GM18511 (cell line): ENCODE data around the gene MAN1A2.
"Not testable (repeated sequence)": the region's sequence is repeated elsewhere in the genome, so short reads cannot be mapped to it uniquely, and the experiment has no call there.

ENCODE experiments used
- ATAC-seq: cut with Tn5 transposase; IDR thresholded peaks from one replicate; pipeline ENCODE4 v1.9.1; 2021; ENCODE audit warnings: mild to moderate bottlenecking, moderate library complexity; ENCODE audit not compliant: unreplicated experiment

MAN1A2 gene

GRCh38 chr1:117367046-117368025 lies at the start of gene MAN1A2:
TSS of gene MAN1A2 (plus strand) at chr1:117367449. CDS start at chr1:117368184, 735 bp downstream.
- peak; percentile 71 for ATAC-seq

- ATAC-seq, result no peak
Measured at GRCh38 chr1:117318011-117318410, 49.2 kb upstream of the MAN1A2 start.

- no peak for ATAC-seq
Measured at GRCh38 chr1:117318426-117318825, 48.8 kb upstream of the MAN1A2 start.

GRCh38 chr1:117320515-117320914 lies 46.7 kb upstream of the MAN1A2 start:
- ATAC-seq, result no peak

GRCh38 chr1:117321680-117322609 lies 45.3 kb upstream of the MAN1A2 start:
- ATAC-seq, result no peak

DNA sequence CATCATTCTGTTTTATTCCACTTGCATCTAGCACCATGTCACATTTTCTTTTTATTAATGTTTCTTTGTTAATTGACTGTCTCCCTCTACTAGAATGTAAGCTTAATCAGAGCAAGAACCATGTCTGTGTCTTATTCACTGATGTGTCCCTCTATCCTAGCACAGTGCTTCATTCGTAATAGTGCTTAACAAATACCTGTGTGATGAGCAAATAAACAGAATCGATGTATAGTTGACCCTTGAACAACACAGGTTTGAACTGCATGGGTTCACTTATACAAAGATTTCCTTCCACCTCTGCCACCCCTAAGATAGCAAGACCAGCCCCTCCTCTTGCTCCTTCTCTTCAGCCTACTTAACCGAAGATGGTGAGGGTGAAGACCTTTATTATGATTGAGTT lies 42.9 kb upstream of the MAN1A2 start:
- no peak for ATAC-seq

- not testable (repeated sequence) for ATAC-seq
Measured at GRCh38 chr1:117326035-117326434, 41.2 kb upstream of the MAN1A2 start.

DNA sequence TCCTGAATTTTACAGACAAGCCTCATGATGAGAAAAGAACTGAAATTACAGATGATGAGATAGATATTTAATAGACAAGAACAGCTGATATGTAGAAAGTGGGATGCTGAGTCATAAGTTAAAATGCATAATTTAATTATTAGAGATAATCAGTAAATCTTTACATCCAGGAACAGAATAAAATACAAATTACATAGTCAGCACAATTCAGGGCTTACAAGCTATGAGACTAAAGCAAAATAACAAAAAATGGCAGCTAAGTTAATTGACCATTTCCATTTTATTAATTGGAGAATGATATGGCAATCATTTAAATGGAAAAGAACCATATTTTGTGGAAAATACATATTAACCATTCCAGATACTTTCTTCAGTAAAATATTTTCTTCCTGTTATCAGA lies 40.2 kb upstream of the MAN1A2 start:
- no peak for ATAC-seq

- no peak for ATAC-seq
Measured at GRCh38 chr1:117335376-117336086, 31.7 kb upstream of the MAN1A2 start.

DNA sequence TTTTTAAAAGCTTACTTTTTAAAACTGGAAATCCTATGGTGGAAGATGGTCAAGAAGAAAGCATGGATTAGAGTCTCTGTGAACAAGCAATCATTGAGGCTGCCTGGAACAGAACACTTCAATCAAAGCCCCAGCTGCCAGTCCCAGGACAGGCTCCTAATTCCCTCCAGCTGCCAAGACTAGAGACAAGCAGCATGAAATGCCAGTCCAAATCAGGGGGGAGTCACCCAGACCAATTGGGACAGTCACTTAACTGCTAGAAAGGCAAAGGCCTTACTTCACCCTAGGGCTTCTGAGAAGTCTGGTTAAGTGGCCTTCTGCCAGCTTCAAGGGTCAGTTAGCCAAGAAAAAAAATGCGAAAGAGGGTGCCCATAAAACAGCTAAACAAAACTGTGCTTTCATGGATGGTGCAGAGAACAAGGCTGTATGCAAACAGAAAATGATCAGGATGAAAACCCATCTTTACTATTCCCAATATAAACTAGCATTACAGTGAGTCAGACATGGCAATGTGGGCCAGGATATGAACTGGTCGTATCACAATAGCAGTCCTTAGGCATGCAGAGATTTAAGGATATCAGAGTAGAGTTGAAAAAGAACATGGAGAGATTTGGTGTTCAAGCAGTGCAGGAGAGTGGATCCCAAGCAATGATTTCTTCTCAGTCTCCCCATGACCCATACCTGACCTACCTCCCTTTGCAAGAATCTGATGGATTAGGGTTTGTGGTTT lies 31.0 kb upstream of the MAN1A2 start:
- ATAC-seq, result no peak

GRCh38 chr1:117339866-117340700 lies 27.2 kb upstream of the MAN1A2 start:
- ATAC-seq, result no peak

DNA sequence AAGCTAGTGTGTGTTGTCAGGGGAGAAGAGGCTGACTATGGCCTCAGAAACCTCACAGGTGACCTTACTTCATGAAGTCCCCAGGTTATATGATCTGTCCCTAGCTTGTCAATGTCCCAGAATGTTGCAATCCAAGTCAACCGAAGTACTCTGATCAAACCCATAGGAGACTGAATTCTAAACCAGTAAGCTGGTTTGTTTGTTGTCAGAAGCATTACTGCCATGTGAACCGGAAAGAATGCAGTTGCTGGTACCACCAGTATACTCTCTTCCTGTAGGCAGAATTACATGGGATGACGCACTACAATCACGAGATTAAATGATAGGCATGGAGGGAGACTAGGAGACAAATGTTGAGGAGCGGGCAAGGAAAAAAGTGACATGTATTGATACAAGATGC lies 26.1 kb upstream of the MAN1A2 start:
- ATAC-seq, result no peak

- ATAC-seq, result no peak
Measured at GRCh38 chr1:117342397-117342796, 24.9 kb upstream of the MAN1A2 start.

GRCh38 chr1:117346206-117346928 lies 20.9 kb upstream of the MAN1A2 start:
- ATAC-seq, result no peak

- ATAC-seq, result no peak
Measured at GRCh38 chr1:117347907-117348306, 19.3 kb upstream of the MAN1A2 start.

DNA sequence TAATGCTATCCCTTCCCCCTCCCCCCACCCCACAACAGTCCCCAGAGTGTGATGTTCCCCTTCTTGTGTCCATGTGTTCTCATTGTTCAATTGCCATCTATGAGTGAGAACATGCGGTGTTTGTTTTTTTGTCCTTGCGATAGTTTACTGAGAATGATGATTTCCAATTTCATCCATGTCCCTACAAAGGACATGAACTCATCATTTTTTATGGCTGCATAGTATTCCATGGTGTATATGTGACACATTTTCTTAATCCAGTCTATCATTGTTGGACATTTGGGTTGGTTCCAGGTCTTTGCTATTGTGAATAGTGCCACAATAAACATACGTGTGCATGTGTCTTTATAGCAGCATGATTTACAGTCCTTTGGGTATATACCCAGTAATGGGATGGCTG lies 14.6 kb upstream of the MAN1A2 start:
- ATAC-seq, result not testable (repeated sequence)

DNA sequence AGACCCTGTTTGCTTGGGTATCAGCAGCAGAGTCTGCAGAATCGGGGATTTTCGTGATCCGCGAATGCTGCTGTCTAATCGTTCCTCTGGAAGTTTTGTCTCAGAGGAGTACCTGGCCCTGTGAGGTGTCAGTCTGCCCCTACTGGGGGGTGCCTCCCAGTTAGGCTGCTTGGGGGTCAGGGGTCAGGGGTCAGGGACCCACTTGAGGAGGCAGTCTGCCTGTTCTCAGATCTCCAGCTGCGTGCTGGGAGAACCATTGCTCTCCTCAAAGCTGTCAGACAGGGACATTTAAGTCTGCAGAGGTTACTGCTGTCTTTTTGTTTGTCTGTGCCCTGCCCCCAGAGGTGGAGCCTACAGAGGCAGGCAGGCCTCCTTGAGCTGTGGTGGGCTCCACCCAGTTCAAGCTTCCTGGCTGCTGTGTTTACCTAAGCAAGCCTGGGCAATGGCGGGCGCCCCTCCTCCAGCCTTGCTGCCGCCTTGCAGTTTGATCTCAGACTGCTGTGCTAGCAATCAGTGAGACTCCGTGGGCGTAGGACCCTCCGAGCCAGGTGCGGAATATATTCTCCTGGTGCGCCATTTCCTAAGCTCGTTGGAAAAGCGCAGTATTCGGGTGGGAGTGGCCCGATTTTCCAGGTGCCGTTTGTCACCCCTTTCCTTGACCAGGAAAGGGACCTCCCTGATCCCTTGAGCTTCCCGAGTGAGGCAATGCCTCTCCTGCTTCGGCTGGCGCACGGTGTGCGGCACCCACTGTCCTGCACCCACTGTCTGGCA lies 9.2 kb upstream of the MAN1A2 start:
- not testable (repeated sequence) for ATAC-seq

- not testable (repeated sequence) for ATAC-seq
Measured at GRCh38 chr1:117358604-117358887, 8.7 kb upstream of the MAN1A2 start.
